H1 (cell line): Measurements from ENCODE around the gene SERAC1. TPM values are rescaled to one million over a fixed set of nuclear protein-coding genes. Genes with fewer than 3 reads are reported as not detected.

ENCODE experiments used
- CTCF ChIA-PET: fragments of 300-600 bp; sonication (Branson Sonifier 250); formaldehyde crosslinking; loops from one replicate; lab custom pipeline; 2021; ENCODE audit not compliant: partially characterized antibody; lab: Charles Lee
- POLR2A ChIA-PET: fragments of 300-600 bp; sonication (Branson Sonifier 250); formaldehyde crosslinking; loops from one replicate; lab custom pipeline; 2021; ENCODE audit warnings: inconsistent platforms; ENCODE audit not compliant: partially characterized antibody; lab: Charles Lee
- DNase-seq, 2 experiments: peaks; one replicate each; pipeline versions ENCODE4 v3.0.0 to v3.0.0-alpha.2; 2010 to 2022; ENCODE audit warnings: low spot score in 2 of 2, low read depth in 1 of 2, mixed read lengths in 1 of 2
- FAIRE-seq: peaks from 2 replicates; lab custom pipeline; 2011; peaks lifted over from hg19 to GRCh38; lab: Jason Lieb, UNC
- H2AFZ ChIP-seq: 2 replicates; pipeline ENCODE4 v1.8.1; 2012; ENCODE audit warnings: low read length, inconsistent platforms
- H2AK5ac ChIP-seq: 2 replicates; pipeline ENCODE4 v1.6.1; 2013; ENCODE audit warnings: low read depth, low read length
- H2BK120ac ChIP-seq: replicated peaks from 2 replicates; pipeline ENCODE3; 2013; ENCODE audit warnings: low read depth, low read length, inconsistent platforms
- H2BK12ac ChIP-seq: 2 replicates; pipeline ENCODE4 v1.6.1; 2013; ENCODE audit warnings: low read depth, low read length
- H2BK15ac ChIP-seq: 2 replicates; pipeline ENCODE4 v1.6.1; 2013; ENCODE audit warnings: low read length
- H2BK20ac ChIP-seq: 2 replicates; pipeline ENCODE4 v1.6.1; 2013; ENCODE audit warnings: low read length
- H2BK5ac ChIP-seq: 2 replicates; pipeline ENCODE4 v1.6.1; 2013; ENCODE audit warnings: low read depth, low read length
- H3K14ac ChIP-seq: 2 replicates; pipeline ENCODE4 v1.6.1; 2013; ENCODE audit warnings: inconsistent platforms; ENCODE audit not compliant: insufficient read length
- H3K18ac ChIP-seq: 2 replicates; pipeline ENCODE4 v1.6.1; 2013; ENCODE audit warnings: low read length; ENCODE audit errors: extremely low read depth
- H3K23ac ChIP-seq: 2 replicates; pipeline ENCODE4 v1.6.1; 2013; ENCODE audit warnings: inconsistent platforms; ENCODE audit not compliant: insufficient read length
- H3K23me2 ChIP-seq: 2 replicates; pipeline ENCODE4 v1.6.1; 2013; ENCODE audit warnings: low read depth, low read length
- H3K27ac ChIP-seq: 2 replicates; pipeline ENCODE4 v1.6.1; 2011; ENCODE audit warnings: low read depth, low read length, inconsistent platforms
- H3K27me3 ChIP-seq, 4 experiments: replicated peaks in 1 of 4; 1 replicate in 1 of 4; 2 replicates in 3 of 4; pipeline versions ENCODE4 v1.6.1 to v1.8.1; 2011 to 2013; ENCODE audit warnings: low read length in 3 of 4, mild to moderate bottlenecking in 3 of 4, inconsistent platforms in 2 of 4, mixed read lengths in 2 of 4, moderate library complexity in 1 of 4; ENCODE audit not compliant: control insufficient read depth in 3 of 4, insufficient read depth in 3 of 4; ENCODE audit errors: extremely low read depth in 1 of 4
- H3K36me3 ChIP-seq, 4 experiments: 2 replicates each; pipeline versions ENCODE4 v1.6.1 to v1.8.1; 2011 to 2013; ENCODE audit warnings: mild to moderate bottlenecking in 4 of 4, low read length in 3 of 4, moderate library complexity in 2 of 4, control low read depth in 1 of 4, inconsistent platforms in 1 of 4; ENCODE audit not compliant: insufficient read depth in 4 of 4, control insufficient read depth in 2 of 4
- H3K4ac ChIP-seq: replicated peaks from 2 replicates; pipeline ENCODE3; 2013; ENCODE audit warnings: low read length, low read depth, mixed read lengths, inconsistent platforms; ENCODE audit not compliant: insufficient read length
- H3K4me1 ChIP-seq, 4 experiments: replicated peaks in 1 of 4; 1 replicate in 1 of 4; 2 replicates in 3 of 4; pipeline versions ENCODE4 v1.6.1 to v1.8.1; 2011 to 2013; ENCODE audit warnings: low read length in 3 of 4, inconsistent platforms in 2 of 4, mixed read lengths in 1 of 4; ENCODE audit not compliant: insufficient read depth in 4 of 4, control insufficient read depth in 3 of 4
- H3K4me2 ChIP-seq, 2 experiments: 2 replicates each; pipeline versions ENCODE4 v1.6.1 to v1.8.1; 2011 to 2013; ENCODE audit warnings: low read depth in 2 of 2, low read length in 2 of 2, control low read depth in 1 of 2, inconsistent platforms in 1 of 2, mild to moderate bottlenecking in 1 of 2; ENCODE audit not compliant: insufficient read depth in 1 of 2
- H3K4me3 ChIP-seq, 4 experiments: fragments of 200-600, 300-600 bp in 1 of 4; sonication (generic), shearing (Covaris generic), sonication (Bioruptor Twin) in 1 of 4; 2 replicates each; pipeline versions ENCODE4 v1.5.1 to v1.8.1; 2011 to 2016; ENCODE audit warnings: low read length in 4 of 4, low read depth in 3 of 4, control low read depth in 2 of 4, inconsistent platforms in 2 of 4, mild to moderate bottlenecking in 2 of 4, mixed read lengths in 1 of 4, moderate library complexity in 1 of 4; ENCODE audit not compliant: insufficient read depth in 2 of 4; ENCODE audit errors: extremely low read depth in 1 of 4
- H3K56ac ChIP-seq: replicated peaks from 2 replicates; pipeline ENCODE3; 2013; ENCODE audit warnings: low read depth, mild to moderate bottlenecking, mixed read lengths, low read length, inconsistent platforms; ENCODE audit not compliant: insufficient read length
- H3K79me1 ChIP-seq: 2 replicates; pipeline ENCODE4 v1.6.1; 2013; ENCODE audit warnings: low read depth, low read length, control low read depth
- H3K79me2 ChIP-seq, 2 experiments: 2 replicates each; pipeline versions ENCODE4 v1.6.1 to v1.8.1; 2012 to 2013; ENCODE audit warnings: low read length in 2 of 2, mild to moderate bottlenecking in 2 of 2, inconsistent platforms in 1 of 2; ENCODE audit not compliant: insufficient read depth in 2 of 2, control insufficient read depth in 1 of 2
- H3K9ac ChIP-seq, 4 experiments: replicated peaks in 1 of 4; 1 replicate in 1 of 4; 2 replicates in 3 of 4; pipeline versions ENCODE4 v1.6.1 to v1.8.1; 2011 to 2013; ENCODE audit warnings: low read depth in 3 of 4, low read length in 3 of 4, control low read depth in 2 of 4, mild to moderate bottlenecking in 2 of 4, moderate library complexity in 2 of 4, inconsistent platforms in 1 of 4; ENCODE audit errors: extremely low read depth in 1 of 4
- H3K9me3 ChIP-seq, 2 experiments: 2 replicates each; pipeline versions ENCODE4 v1.6.1 to v1.8.1; 2012 to 2013; ENCODE audit warnings: mild to moderate bottlenecking in 2 of 2, moderate library complexity in 2 of 2, control low read depth in 1 of 2, inconsistent platforms in 1 of 2, low read depth in 1 of 2, low read length in 1 of 2, mixed read lengths in 1 of 2; ENCODE audit not compliant: insufficient read depth in 2 of 2
- H4K20me1 ChIP-seq, 2 experiments: replicated peaks in 1 of 2; 2 replicates each; pipeline versions ENCODE3 to v1.8.1; 2011 to 2013; ENCODE audit warnings: inconsistent platforms in 2 of 2, low read length in 2 of 2, mild to moderate bottlenecking in 1 of 2; ENCODE audit not compliant: insufficient read depth in 2 of 2, control insufficient read depth in 1 of 2
- H4K5ac ChIP-seq: 2 replicates; pipeline ENCODE4 v1.6.1; 2013; ENCODE audit warnings: low read length, low read depth, mixed read lengths, inconsistent platforms; ENCODE audit not compliant: insufficient read length
- H4K8ac ChIP-seq: 2 replicates; pipeline ENCODE4 v1.8.0; 2013; ENCODE audit warnings: mild to moderate bottlenecking, moderate library complexity, low read length, inconsistent platforms; ENCODE audit not compliant: insufficient read depth; ENCODE audit errors: extremely low read depth
- H4K91ac ChIP-seq: replicated peaks from 2 replicates; pipeline ENCODE3; 2013; ENCODE audit warnings: low read length, mixed read lengths, inconsistent platforms; ENCODE audit not compliant: insufficient read length
- EP300 ChIP-seq, 2 experiments: IDR thresholded peaks; 1 replicate in 1 of 2; 2 replicates in 1 of 2; pipeline ENCODE4 v1.6.1; 2011 to 2012; ENCODE audit warnings: low read depth in 2 of 2, low read length in 2 of 2, mild to moderate bottlenecking in 2 of 2, borderline replicate concordance in 1 of 2, inconsistent platforms in 1 of 2, moderate library complexity in 1 of 2
- GTF2F1 ChIP-seq: IDR thresholded peaks from 2 replicates; pipeline ENCODE4 v1.6.1; 2012; ENCODE audit warnings: low read depth, low read length, improper control_type of control experiment, borderline replicate concordance
- JUN ChIP-seq: IDR thresholded peaks from 2 replicates; pipeline ENCODE4 v1.6.1; 2011; ENCODE audit warnings: low read depth, mild to moderate bottlenecking, improper control_type of control experiment, low read length
- JUND ChIP-seq: IDR thresholded peaks from 2 replicates; pipeline ENCODE4 v1.6.1; 2011; ENCODE audit warnings: mild to moderate bottlenecking, improper control_type of control experiment, low read length
- RBBP5 ChIP-seq: IDR thresholded peaks from 2 replicates; pipeline ENCODE4 v1.7.1; 2012; ENCODE audit warnings: low read depth, mild to moderate bottlenecking, inconsistent platforms, low read length, moderate library complexity, borderline replicate concordance
- SRF ChIP-seq: IDR thresholded peaks from 2 replicates; pipeline ENCODE4 v1.6.1; 2011; ENCODE audit warnings: mild to moderate bottlenecking, low read depth, low read length, moderate library complexity
- TEAD4 ChIP-seq: IDR thresholded peaks from 2 replicates; pipeline ENCODE4 v1.6.1; 2012; ENCODE audit warnings: low read depth, low read length, inconsistent platforms, mixed read lengths
- WGBS, 2 experiments: shearing (Covaris generic) in 1 of 2; methylation state at CpG; one replicate each; pipeline versions ENCODE4 v1.1.6 to v1.1.7; 2013 to 2015; ENCODE audit warnings: low lambda C conversion rate in 2 of 2, mixed read lengths in 2 of 2, inconsistent platforms in 1 of 2, low coverage in 1 of 2, missing lambda C conversion rate in 1 of 2; ENCODE audit not compliant: insufficient replicate concordance in 2 of 2, insufficient coverage in 1 of 2, insufficient read length in 1 of 2; ENCODE audit errors: extremely low coverage in 1 of 2, missing lambda C conversion rate in 1 of 2; 5-methylcytosine and 5-hydroxymethylcytosine counted together
- polyA plus RNA-seq, 7 experiments: library from polyadenylated mRNA; depleted of rRNA in 3 of 7; stranded (reverse) in 5 of 7; unstranded in 2 of 7; fragments of >200 nt in 5 of 7; fragments of 200-250 nt in 2 of 7; gene quantifications; 1 replicate in 5 of 7; 2 replicates in 1 of 7; 4 replicates in 1 of 7; pipeline versions ENCODE4 v1.2.1 to v1.2.3, GENCODE V29; 2011 to 2013; ENCODE audit warnings: missing spikeins in 2 of 7, mixed read lengths in 2 of 7
- total RNA-seq: library from RNA; stranded (reverse); fragmentation: NEBNext Ultra II Directional; extraction: Animal tissue kit (Norgen Biotek cat#: 25700); gene quantifications from 2 replicates; pipeline ENCODE4 v1.2.1, GENCODE V29; 2021

SERAC1 gene
- total and polyA plus RNA-seq, 2 of the 8 experiments (the other 6 are each of a cell fraction or from before 2014, with no cell fraction given), result 7.3 to 9.0 TPM

DNA sequence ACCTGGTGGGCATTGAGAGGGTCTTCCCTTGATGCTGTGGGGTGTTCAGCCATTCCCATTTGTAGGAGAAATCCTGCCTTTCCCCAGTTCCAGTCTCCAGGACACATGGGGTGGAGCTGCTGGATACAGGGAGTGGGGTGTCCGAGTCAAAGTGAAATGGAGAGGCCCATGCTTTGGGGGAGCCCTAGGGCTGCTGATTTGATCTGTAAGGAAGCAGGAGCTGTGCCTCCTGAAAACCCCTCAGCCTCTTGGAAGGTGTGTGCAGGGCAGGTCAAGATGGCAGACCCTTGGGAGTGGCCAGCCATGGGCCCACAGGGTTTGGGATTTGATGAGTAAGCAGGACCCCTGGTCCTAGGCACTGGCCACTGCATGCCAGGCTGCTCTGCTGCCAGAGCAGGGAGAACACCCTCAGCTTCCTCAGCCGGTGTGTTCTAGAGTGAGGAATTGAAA lies 82.0 kb downstream of the SERAC1 start:
- Histone ChIP-seq H3K56ac (no peak overlapping the region), H3K27ac (no peak overlapping the region), H2AFZ (no peak overlapping the region), H4K5ac (no peak overlapping the region), H3K36me3 (no peaks in the 10 kb centered on the region; a peak in 1 of 8 replicates), H2BK15ac (no peak overlapping the region), H3K9ac (no peak overlapping the region), H3K27me3 (no peaks in the 10 kb centered on the region), H3K4me1 (no peaks in the 10 kb centered on the region), H3K9me3 (no peaks in the 10 kb centered on the region), H2BK120ac (no peak overlapping the region), H3K79me2 (no peaks in the 10 kb centered on the region), H3K14ac (no peak overlapping the region), H2AK5ac (no peak overlapping the region), H3K23me2 (no peaks in the 10 kb centered on the region), H2BK5ac (no peak overlapping the region), H4K20me1 (peaks cover 0 to 2% of the 10 kb centered on the region in 2 experiments), H4K91ac (no peak overlapping the region), H3K4me3 (no peak overlapping the region), H3K18ac (no peak overlapping the region), H2BK12ac (no peak overlapping the region), H3K79me1 (no peaks in the 10 kb centered on the region; the same call in 1 of the 2 replicates), H3K4me2 (no peak overlapping the region), H3K23ac (no peak overlapping the region), H4K8ac (no peak overlapping the region), H3K4ac (no peak overlapping the region), H2BK20ac (no peak overlapping the region)
- ChIA-PET CTCF (interaction anchor here (0.7 to 4.5 kb wide), 6 partner anchors 11 to 420 kb away, joined by 3 to 22 read pairs (median 4); no protein-coding TSS in a partner anchor), POLR2A (no interaction called here)
- DNase-seq, result peak in 1 of 2 experiments; percentile 39
- FAIRE-seq, result no peak
- 90% methylated on average over 2 of the region's 2 CpGs; no CpG with 5 or more reads in 1 of the 2 experiments for WGBS, 2 experiments
- TF ChIP-seq TEAD4, result no peak
- TF ChIP-seq JUN, result no peak
- TF ChIP-seq GTF2F1, result no peak
- TF ChIP-seq EP300 (IDR thresholded peaks at IDR 0.05; ENCODE audit: borderline replicate concordance in 1 of 2, low read depth in 2 of 2, low read length in 2 of 2), result no peak
- no peak for TF ChIP-seq SRF
- no peak for TF ChIP-seq JUND
- TF ChIP-seq RBBP5, result no peak
